Prostate gland (tissue), 2 donors: ENCODE results near the gene MRPL30.

Source experiments
- CTCF ChIP-seq, 4 experiments: fragments of 200-600 bp in 2 of 4; fragments of 450-650 bp in 2 of 4; sonication (generic) in 2 of 4; IDR thresholded peaks; 1 replicate in 3 of 4; 2 replicates in 1 of 4; pipeline ENCODE4 v1.5.1; 2016 to 2019; ENCODE audit warnings: antibody characterized with exemption in 4 of 4, mild to moderate bottlenecking in 2 of 4, moderate library complexity in 2 of 4
- POLR2A ChIP-seq: fragments of 450-650 bp; IDR thresholded peaks from one replicate; pipeline ENCODE4 v1.6.1; 2016; ENCODE audit warnings: antibody characterized with exemption, mild to moderate bottlenecking
- POLR2AphosphoS5 ChIP-seq: sonication (generic); formaldehyde crosslinking; IDR thresholded peaks from one replicate; pipeline ENCODE4 v1.6.1; 2017; ENCODE audit warnings: antibody characterized with exemption

GRCh38 chr2:99141110-99142108 is 39.6 kb upstream of the MRPL30 start, which contains the start of gene C2orf15:
- TF ChIP-seq CTCF (IDR thresholded peaks at IDR 0.05): no peak
- peak; percentile 98 for TF ChIP-seq POLR2A
- peak; percentile 96 for TF ChIP-seq POLR2AphosphoS5
